ENCODE measurements around the gene TRAIP.
"Not testable (repeated sequence)": the region's sequence is repeated elsewhere in the genome, so short reads cannot be mapped to it uniquely, and the experiment has no call there.

TRAIP gene

GRCh38 chr3:49856181-49857005 lies at the start of gene TRAIP:
Gene TRAIP (minus strand): TSS chr3:49856564. CDS start chr3:49856453, 111 bp downstream.
- DNase-seq (ENCODE audit: low read depth in 3 of 3) = peak; percentile 87 to 89 (median 89)

GRCh38 chr3:49904448-49904847 lies 48.1 kb upstream of the TRAIP start:
- not testable (repeated sequence) for DNase-seq (ENCODE audit: low read depth in 3 of 3)

GRCh38 chr3:49903451-49904424 lies 47.4 kb upstream of the TRAIP start, which contains the start of gene MST1R:
Gene MST1R (minus strand): TSS chr3:49903873. CDS start chr3:49903609, 264 bp downstream.
- peak; percentile 54 to 65 (median 58) for DNase-seq (ENCODE audit: low read depth in 3 of 3)

GRCh38 chr3:49902511-49903345 lies 46.4 kb upstream of the TRAIP start:
- DNase-seq (ENCODE audit: low read depth in 3 of 3) = no peak

GRCh38 chr3:49901366-49902339 lies 45.3 kb upstream of the TRAIP start:
- no peak for DNase-seq (ENCODE audit: low read depth in 3 of 3)

- DNase-seq (ENCODE audit: low read depth in 3 of 3) = no peak
Observed at GRCh38 chr3:49900491-49901153, 44.3 kb upstream of the TRAIP start.

- no peak for DNase-seq (ENCODE audit: low read depth in 3 of 3)
Observed at GRCh38 chr3:49899815-49900214, 43.5 kb upstream of the TRAIP start.

- DNase-seq (ENCODE audit: low read depth in 3 of 3) = no peak
Observed at GRCh38 chr3:49898991-49899390, 42.6 kb upstream of the TRAIP start.

GRCh38 chr3:49896345-49896744 lies 40.0 kb upstream of the TRAIP start:
- DNase-seq (ENCODE audit: low read depth in 3 of 3) = no peak

- DNase-seq (ENCODE audit: low read depth in 3 of 3) = no peak
Observed at GRCh38 chr3:49895791-49896190, 39.4 kb upstream of the TRAIP start.

- no peak for DNase-seq (ENCODE audit: low read depth in 3 of 3)
Observed at GRCh38 chr3:49889296-49889695, 32.9 kb upstream of the TRAIP start.

GRCh38 chr3:49886922-49887265 lies 30.5 kb upstream of the TRAIP start:
- DNase-seq (ENCODE audit: low read depth in 3 of 3) = no peak

GRCh38 chr3:49883998-49884397 lies 27.6 kb upstream of the TRAIP start:
- no peak for DNase-seq (ENCODE audit: low read depth in 3 of 3)

- DNase-seq (ENCODE audit: low read depth in 3 of 3) = no peak
Observed at GRCh38 chr3:49882166-49882565, 25.8 kb upstream of the TRAIP start.

GRCh38 chr3:49880581-49881315 lies 24.4 kb upstream of the TRAIP start:
- no peak for DNase-seq (ENCODE audit: low read depth in 3 of 3)

GRCh38 chr3:49879721-49880120 lies 23.4 kb upstream of the TRAIP start:
- DNase-seq (ENCODE audit: low read depth in 3 of 3) = no peak

- DNase-seq (ENCODE audit: low read depth in 3 of 3) = no peak
Observed at GRCh38 chr3:49878686-49879085, 22.3 kb upstream of the TRAIP start.

- DNase-seq (ENCODE audit: low read depth in 3 of 3) = no peak
Observed at GRCh38 chr3:49877716-49878115, 21.4 kb upstream of the TRAIP start.

- no peak for DNase-seq (ENCODE audit: low read depth in 3 of 3)
Observed at GRCh38 chr3:49876567-49876966, 20.2 kb upstream of the TRAIP start.
